Adrenal gland (tissue), 12 donors: ENCODE results near the gene FAM43B. TPM values are rescaled to one million over a fixed set of nuclear protein-coding genes. Genes with fewer than 3 reads are reported as not detected.
A peak's percentile ranks its signal among the peaks of the same experiment; 100 is the strongest.

Source experiments
- DNase-seq, 7 donors: peaks; one replicate each; pipeline ENCODE4 v3.0.0-alpha.2; 2019 to 2020
- H3K27ac ChIP-seq, 5 donors: fragments of 200-600 bp; sonication (generic) in 4 of 5; 1 replicate in 3 of 5; 2 replicates in 2 of 5; pipeline versions ENCODE4 v1.5.1 to v1.8.0; 2016 to 2020; ENCODE audit warnings: mild to moderate bottlenecking in 1 of 5
- H3K27me3 ChIP-seq: fragments of 200-600 bp; 2 replicates; pipeline ENCODE4 v1.8.0; 2021
- H3K36me3 ChIP-seq, 2 donors: fragments of 200-600 bp; replicated peaks in 1 of 2; 1 replicate in 1 of 2; 2 replicates in 1 of 2; pipeline versions ENCODE4 v1.5.1 to v1.8.0; 2018 to 2022
- H3K4me1 ChIP-seq, 2 donors: fragments of 200-600 bp; replicated peaks in 1 of 2; 1 replicate in 1 of 2; 2 replicates in 1 of 2; pipeline versions ENCODE4 v1.5.1 to v1.8.0; 2018 to 2021
- H3K4me3 ChIP-seq, 4 donors: fragments of 200-600 bp; sonication (generic) in 3 of 4; one replicate each; pipeline ENCODE4 v1.5.1; 2016 to 2018
- H3K9me3 ChIP-seq, 3 donors: fragments of 200-600 bp; sonication (generic) in 1 of 3; replicated peaks in 1 of 3; 1 replicate in 2 of 3; 2 replicates in 1 of 3; pipeline versions ENCODE4 v1.5.1 to v1.8.0; 2016 to 2021
- POLR2A ChIP-seq, 2 donors: fragments of 450-650 bp; IDR thresholded peaks; one replicate each; pipeline ENCODE4 v1.6.1; 2017; ENCODE audit warnings: antibody characterized with exemption in 2 of 2, mild to moderate bottlenecking in 2 of 2, moderate library complexity in 1 of 2
- WGBS, 4 donors: extraction: QIAGEN DNeasy Blood & Tissue Kit in 2 of 4; methylation state at CpG; one replicate each; pipeline versions ENCODE4 v1.1.5 to v1.1.7; 2013 to 2017; 5-methylcytosine and 5-hydroxymethylcytosine counted together
- intact Hi-C, 2 donors: fragments of 100-400 bp; cut with DNase I; formaldehyde crosslinking; loops; one replicate each; pipeline versions ENCODE4 v1.14.1 to v1.15.0; 2022 to 2023
- polyA plus RNA-seq, 3 donors: library from polyadenylated mRNA; stranded (reverse); fragments of 200-250 nt in 2 of 3; fragments of 350-450 nt in 1 of 3; fragmentation: Illumina TruSeq in 1 of 3; extraction: RNeasy Lipid Tissue Mini Kit (QIAGEN cat#74804) in 1 of 3; gene quantifications; one replicate each; pipeline ENCODE4 v1.2.3, GENCODE V29; 2013 to 2014
- total RNA-seq, 9 donors: library from RNA; depleted of rRNA in 4 of 9; stranded (reverse); fragments of >200 nt in 4 of 9; fragments of 120-200 nt in 1 of 9; fragmentation: NEBNext Ultra II Directional in 1 of 9; extraction: Animal tissue kit (Norgen Biotek cat#: 25700) in 1 of 9; gene quantifications; one replicate each; pipeline versions ENCODE4 v1.1.0 to v1.2.4, GENCODE V29; 2013 to 2023
- TF ChIP-seq, protein P1 (sequence below), 6 experiments: fragments of 450-650 bp in 4 of 6; fragments of 200-600 bp in 2 of 6; sonication (generic) in 1 of 6; IDR thresholded peaks; 1 replicate in 5 of 6; 2 replicates in 1 of 6; pipeline versions ENCODE4 v1.5.1 to v1.8.0; 2016 to 2021; ENCODE audit warnings: antibody characterized with exemption in 6 of 6, mild to moderate bottlenecking in 2 of 6, moderate library complexity in 1 of 6
- donor health status: healthy with polysubstance abuse.
- donor health status: Bipolar disorder and iron deficiency.
- donor health status: DM: yes; HTN: yes; CAD: no.
- donor health status: DM: no; HTN: no; CAD: no.
- donor health status: DM: no; HTN: no; CAD: no.
- donor health status: DM: yes; HTN: yes; CAD: no.

The FAM43B gene
- total and polyA plus RNA-seq, 12 donors, result 2.2 to 67.7 (median 38.2) TPM

DNA sequence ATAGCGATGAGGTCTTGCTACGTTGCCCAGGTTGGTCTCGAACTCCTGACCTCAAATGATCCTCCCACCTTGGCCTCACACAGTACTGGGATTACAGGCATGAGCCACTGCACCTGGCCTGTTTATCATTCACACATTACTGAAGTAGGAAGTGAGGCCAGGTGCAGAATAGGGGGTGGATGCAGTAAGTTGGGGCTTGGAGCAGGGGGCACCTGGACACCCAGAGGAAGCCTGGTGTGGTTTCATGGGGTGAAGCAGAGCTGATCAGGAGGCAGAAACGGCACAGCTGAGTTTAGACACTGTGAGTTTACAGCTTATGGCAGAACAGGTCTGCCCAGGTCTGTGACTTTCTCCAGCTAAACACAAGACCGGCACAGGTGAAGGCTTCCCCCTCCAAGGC lies 41.4 kb downstream of the FAM43B start:
- no peaks in the 10 kb centered on the region for H3K27me3 ChIP-seq
- no peaks in the 10 kb centered on the region for H3K9me3 ChIP-seq
- intact Hi-C loops, result no loop called here
- peaks cover 4 to 13% of the 10 kb centered on the region in 2 donors for H3K4me1 ChIP-seq
- no peaks in the 10 kb centered on the region for H3K36me3 ChIP-seq
- no peak for TF ChIP-seq POLR2A (IDR thresholded peaks at IDR 0.05)
- TF ChIP-seq, protein P1, sequence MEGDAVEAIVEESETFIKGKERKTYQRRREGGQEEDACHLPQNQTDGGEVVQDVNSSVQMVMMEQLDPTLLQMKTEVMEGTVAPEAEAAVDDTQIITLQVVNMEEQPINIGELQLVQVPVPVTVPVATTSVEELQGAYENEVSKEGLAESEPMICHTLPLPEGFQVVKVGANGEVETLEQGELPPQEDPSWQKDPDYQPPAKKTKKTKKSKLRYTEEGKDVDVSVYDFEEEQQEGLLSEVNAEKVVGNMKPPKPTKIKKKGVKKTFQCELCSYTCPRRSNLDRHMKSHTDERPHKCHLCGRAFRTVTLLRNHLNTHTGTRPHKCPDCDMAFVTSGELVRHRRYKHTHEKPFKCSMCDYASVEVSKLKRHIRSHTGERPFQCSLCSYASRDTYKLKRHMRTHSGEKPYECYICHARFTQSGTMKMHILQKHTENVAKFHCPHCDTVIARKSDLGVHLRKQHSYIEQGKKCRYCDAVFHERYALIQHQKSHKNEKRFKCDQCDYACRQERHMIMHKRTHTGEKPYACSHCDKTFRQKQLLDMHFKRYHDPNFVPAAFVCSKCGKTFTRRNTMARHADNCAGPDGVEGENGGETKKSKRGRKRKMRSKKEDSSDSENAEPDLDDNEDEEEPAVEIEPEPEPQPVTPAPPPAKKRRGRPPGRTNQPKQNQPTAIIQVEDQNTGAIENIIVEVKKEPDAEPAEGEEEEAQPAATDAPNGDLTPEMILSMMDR (IDR thresholded peaks at IDR 0.05), result no peak
- WGBS, 4 donors, result 85 to 96% (median 91%) methylated on average over 2 to 5 of the region's 5 CpGs
- H3K4me3 ChIP-seq, result no peak overlapping the region
- no peak overlapping the region for H3K27ac ChIP-seq
- DNase-seq, result no peak

DNA sequence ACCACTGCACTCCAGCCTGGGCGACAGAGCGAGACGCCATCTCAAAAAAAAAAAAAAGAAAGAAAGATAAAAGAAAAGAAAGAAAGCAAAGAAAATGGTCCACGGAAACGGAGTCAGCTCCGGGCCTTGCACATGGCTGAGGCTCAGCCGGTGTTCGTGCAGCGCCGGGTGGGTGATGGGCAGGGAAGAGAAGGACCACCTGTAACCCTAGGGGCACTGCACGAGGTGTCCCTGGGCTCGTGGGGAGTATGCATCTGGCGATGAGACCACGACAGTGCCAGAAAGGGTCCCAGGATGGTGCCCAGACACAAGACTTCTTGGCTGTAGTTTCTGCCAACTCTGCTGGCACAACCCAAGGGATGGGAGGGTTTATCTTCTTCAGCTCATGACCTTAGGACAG lies 42.4 kb downstream of the FAM43B start:
- no peak overlapping the region for H3K4me3 ChIP-seq
- DNase-seq, result no peak
- no peaks in the 10 kb centered on the region for H3K36me3 ChIP-seq
- H3K27me3 ChIP-seq, result no peaks in the 10 kb centered on the region
- intact Hi-C loops, result no loop called here
- H3K9me3 ChIP-seq, result no peaks in the 10 kb centered on the region
- peaks cover 4 to 5% of the 10 kb centered on the region in 2 donors for H3K4me1 ChIP-seq
- H3K27ac ChIP-seq, result no peak overlapping the region
- TF ChIP-seq, protein P1 (IDR thresholded peaks at IDR 0.05), result no peak
- no peak for TF ChIP-seq POLR2A (IDR thresholded peaks at IDR 0.05)
- WGBS, 4 donors, result 87 to 93% (median 88%) methylated on average over 14 of the region's 14 CpGs

DNA sequence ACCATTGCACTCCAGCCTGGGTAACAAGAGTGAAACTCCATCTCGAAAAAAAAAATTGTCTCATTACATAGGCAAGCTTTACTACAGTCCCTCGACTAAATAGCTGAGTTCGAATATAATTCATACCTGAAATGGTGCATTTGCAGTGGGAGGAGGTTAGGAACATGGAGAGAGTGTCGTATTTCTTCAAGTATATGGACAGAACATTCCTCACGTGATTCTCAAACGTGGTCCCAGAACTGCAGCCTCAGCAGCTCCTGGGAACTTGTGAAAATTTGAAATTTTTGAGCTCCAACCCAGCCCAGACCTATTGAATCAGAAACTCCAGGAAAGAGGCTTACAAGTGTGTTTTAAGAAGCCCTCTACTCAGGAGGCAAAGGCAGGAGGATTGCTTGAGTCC lies 43.7 kb downstream of the FAM43B start:
- 54 to 67% (median 59%) methylated on average over 6 of the region's 6 CpGs for WGBS, 4 donors

DNA sequence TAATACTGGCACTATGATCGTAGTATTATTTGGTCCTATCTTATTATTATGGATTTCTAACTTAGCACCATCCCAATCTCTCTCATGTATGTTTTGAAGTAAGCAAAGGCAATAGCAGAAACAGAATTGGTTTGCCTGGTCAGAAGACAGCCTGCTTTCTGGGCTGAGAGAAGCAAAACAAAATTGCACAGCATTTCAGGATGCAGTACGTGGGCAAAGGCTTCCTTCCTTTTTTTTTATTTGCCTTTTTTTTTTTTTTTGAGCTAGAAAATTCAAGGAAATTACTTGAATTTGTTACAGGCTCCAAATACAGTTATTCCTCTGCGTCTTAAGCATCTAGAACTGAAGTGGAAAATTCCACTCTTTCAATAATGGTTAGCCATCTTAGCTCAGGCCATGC lies 45.3 kb downstream of the FAM43B start:
- 63 to 75% (median 66%) methylated on average over 3 of the region's 3 CpGs for WGBS, 4 donors
- no peaks in the 10 kb centered on the region for H3K4me1 ChIP-seq
- DNase-seq, result no peak
- peak overlapping the region in 2 of 5 donors; percentile 48 to 54 for H3K27ac ChIP-seq
- no peaks in the 10 kb centered on the region for H3K27me3 ChIP-seq
- intact Hi-C loops, result no loop called here
- no peaks in the 10 kb centered on the region for H3K36me3 ChIP-seq
- no peaks in the 10 kb centered on the region for H3K9me3 ChIP-seq
- no peak overlapping the region for H3K4me3 ChIP-seq
- TF ChIP-seq, protein P1 (IDR thresholded peaks at IDR 0.05), result no peak
- TF ChIP-seq POLR2A (IDR thresholded peaks at IDR 0.05), result no peak

More for the DNA sequence above, 43.7 kb downstream of the FAM43B start:
- intact Hi-C loops, result no loop called here
- H3K27me3 ChIP-seq, result no peaks in the 10 kb centered on the region
- H3K27ac ChIP-seq, result no peak overlapping the region
- H3K36me3 ChIP-seq, result no peaks in the 10 kb centered on the region
- no peak overlapping the region for H3K4me3 ChIP-seq
- H3K4me1 ChIP-seq, result no peaks in the 10 kb centered on the region
- TF ChIP-seq, protein P1 (IDR thresholded peaks at IDR 0.05), result no peak
- TF ChIP-seq POLR2A (IDR thresholded peaks at IDR 0.05), result no peak
- H3K9me3 ChIP-seq, result no peaks in the 10 kb centered on the region
- DNase-seq, result no peak
